SH-SY5Y (cell line): ENCODE data around the gene RSL1D1.

Source experiments
- GATA2 ChIP-seq: IDR thresholded peaks from 2 replicates; pipeline ENCODE4 v1.6.1; 2011; ENCODE audit warnings: mild to moderate bottlenecking, low read depth, low read length
- GATA3 ChIP-seq: IDR thresholded peaks from 2 replicates; pipeline ENCODE4 v1.6.1; 2011; ENCODE audit warnings: low read depth, mild to moderate bottlenecking, low read length, moderate library complexity

DNA sequence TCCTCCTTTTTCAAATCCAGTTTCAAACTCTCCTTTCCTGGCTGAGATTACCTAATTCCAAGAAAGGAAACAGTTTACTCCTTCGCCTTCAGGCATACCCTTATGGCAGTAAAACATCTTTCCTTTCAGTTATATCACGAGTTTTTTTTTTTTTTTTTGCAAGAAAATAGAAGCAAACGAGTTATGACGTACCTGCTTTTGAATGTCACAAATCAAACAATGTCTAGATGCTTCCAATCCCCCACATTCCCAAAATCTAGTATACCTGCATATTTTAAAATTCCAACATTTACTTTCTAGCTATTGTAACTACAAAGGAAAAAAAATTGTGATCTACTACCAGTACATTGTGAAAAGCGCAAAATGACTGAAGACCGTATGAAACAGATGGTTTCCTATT lies 35.5 kb upstream of the RSL1D1 start:
- TF ChIP-seq GATA3 (no peak), GATA2 (no peak)
